VCaP (cell line): ENCODE results near the gene SOSTDC1.
A peak's percentile ranks its signal among the peaks of the same experiment; 100 is the strongest.
"Not testable (repeated sequence)": the region's sequence is repeated elsewhere in the genome, so short reads cannot be mapped to it uniquely, and the experiment has no call there.

Experiments
- H3K27ac ChIP-seq: fragments of 450-650 bp; 2 replicates; pipeline ENCODE4 v1.5.1; 2017
- TF ChIP-seq, protein P1 (sequence below): fragments of 450-650 bp; conservative IDR thresholded peaks from 2 replicates; pipeline ENCODE4 v1.5.1; 2017; ENCODE audit warnings: mild to moderate bottlenecking, moderate library complexity

The SOSTDC1 gene, protein sequence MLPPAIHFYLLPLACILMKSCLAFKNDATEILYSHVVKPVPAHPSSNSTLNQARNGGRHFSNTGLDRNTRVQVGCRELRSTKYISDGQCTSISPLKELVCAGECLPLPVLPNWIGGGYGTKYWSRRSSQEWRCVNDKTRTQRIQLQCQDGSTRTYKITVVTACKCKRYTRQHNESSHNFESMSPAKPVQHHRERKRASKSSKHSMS

DNA sequence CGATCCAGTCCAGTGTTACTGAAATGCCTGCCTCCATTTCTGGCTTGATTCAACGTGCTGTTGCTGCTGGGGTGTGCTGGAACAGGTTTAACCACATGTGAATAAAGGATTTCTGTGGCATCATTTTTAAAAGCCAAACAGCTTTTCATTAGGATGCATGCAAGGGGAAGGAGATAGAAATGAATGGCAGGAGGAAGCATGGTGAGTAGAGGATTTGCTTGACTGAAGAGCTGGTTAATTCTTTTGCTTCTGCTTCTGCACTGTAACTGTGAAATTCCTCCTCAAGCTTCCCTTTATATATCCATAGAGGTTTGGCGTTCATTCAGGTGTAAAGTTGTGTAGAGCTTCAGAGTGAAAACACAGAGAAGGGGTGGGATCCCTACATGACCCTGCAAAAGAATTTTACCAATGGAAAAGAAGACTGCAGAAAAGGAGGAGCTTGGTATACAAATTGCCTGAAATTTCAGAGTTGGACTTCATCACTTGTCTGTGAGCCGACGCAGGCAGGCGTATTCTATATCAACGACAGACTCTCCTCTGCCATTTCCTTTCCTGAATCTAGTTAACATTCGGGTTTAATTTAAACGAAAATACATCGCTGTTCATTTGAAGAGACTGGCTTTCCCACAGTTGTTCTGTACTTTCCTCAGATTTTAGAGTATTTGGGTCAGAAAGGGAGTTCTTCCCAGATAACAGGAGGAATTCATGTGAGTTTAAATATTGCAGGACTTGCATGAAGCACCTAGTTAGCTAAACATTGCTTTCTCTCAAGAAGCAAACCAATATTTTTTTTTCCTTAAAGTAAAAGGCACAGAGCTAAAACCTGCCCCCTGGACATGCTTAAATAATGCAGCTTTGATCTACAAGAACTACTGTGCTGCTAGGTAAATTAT is at the start of gene SOSTDC1:
SOSTDC1 (minus strand) TSS at position 270 of the 893 bp plus-strand sequence; CDS start at position 200, 70 bp downstream.
- peak within 1 kb of the TSS; percentile 77 for H3K27ac ChIP-seq
- TF ChIP-seq, protein P1, sequence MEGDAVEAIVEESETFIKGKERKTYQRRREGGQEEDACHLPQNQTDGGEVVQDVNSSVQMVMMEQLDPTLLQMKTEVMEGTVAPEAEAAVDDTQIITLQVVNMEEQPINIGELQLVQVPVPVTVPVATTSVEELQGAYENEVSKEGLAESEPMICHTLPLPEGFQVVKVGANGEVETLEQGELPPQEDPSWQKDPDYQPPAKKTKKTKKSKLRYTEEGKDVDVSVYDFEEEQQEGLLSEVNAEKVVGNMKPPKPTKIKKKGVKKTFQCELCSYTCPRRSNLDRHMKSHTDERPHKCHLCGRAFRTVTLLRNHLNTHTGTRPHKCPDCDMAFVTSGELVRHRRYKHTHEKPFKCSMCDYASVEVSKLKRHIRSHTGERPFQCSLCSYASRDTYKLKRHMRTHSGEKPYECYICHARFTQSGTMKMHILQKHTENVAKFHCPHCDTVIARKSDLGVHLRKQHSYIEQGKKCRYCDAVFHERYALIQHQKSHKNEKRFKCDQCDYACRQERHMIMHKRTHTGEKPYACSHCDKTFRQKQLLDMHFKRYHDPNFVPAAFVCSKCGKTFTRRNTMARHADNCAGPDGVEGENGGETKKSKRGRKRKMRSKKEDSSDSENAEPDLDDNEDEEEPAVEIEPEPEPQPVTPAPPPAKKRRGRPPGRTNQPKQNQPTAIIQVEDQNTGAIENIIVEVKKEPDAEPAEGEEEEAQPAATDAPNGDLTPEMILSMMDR, result no peak

DNA sequence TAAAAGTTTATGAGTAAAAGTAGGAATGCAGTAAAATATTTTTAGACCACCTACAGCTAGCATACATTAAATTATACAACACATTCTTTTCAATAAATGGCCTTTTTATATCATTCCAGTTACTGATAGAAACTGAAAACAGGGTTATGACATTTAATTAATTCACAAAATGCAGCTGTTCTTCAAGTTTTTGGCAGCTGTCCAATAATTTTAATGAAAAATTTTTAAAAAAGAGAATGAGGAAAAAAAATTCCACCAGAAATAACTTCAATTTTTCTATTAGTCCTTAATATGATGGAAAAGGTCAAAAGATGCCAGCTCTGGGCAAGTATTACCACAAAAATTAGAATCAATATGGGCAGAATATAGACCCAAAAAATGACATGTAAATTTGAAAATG is 49.2 kb upstream of the SOSTDC1 start:
- H3K27ac ChIP-seq, result no peak overlapping the region
- TF ChIP-seq, protein P1, result no peak

DNA sequence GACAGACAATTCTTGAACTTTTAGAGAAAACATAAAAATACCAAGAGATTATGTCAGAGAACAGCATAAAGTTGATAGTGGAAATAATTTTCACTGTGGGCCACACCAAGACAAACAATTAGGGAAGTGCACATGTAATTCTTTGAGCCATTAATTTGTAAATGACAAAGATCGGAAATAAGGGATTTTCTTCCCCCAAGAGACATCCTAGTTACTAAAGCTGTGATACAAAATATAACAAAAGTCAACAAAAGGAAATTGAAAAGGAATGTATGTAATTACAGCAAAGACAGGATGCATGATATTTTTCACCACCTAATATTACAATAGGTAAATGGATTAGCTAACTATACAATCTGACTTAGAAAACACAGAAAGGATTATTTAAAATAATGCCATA is 48.7 kb upstream of the SOSTDC1 start:
- TF ChIP-seq, protein P1, result no peak
- no peak overlapping the region for H3K27ac ChIP-seq

DNA sequence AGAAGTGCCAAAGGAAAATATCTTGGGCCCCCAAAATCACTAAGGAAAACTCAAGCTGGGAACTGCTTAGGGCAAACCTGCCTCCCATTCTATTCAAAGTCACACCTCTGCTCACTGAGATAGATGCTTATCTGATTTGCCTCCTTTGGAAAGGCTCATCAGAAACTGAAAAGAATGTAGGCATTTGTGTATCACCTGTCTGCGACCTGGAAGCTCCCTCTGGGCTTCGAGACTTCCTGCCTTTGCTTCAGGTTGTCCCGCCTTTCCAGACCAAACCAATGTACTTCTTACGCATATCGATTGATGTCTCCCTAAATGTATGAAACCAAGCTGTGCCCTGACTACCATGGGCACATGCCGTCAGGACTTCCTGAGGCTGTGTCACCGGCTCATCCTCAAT is 46.6 kb upstream of the SOSTDC1 start:
- no peak overlapping the region for H3K27ac ChIP-seq
- TF ChIP-seq, protein P1, result no peak

DNA sequence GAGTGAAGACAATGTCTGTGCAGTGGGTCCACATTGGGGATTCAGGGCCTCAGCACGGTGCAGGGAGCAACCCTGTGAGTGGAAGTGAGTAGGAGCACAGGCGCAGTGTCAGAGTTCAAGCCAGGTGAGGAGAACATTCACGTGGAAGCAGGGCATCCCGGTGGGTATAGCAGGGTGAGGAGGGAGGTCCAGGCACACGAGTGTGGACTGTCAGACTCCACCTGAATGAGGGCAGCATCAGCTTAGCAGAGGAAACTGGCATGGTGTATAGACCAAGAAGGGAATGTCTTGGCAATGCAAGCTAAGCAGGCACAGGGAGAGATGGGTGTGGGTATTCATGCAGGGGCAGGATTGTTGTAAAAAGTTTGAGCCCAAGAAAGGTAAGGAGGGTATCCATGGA is 45.8 kb upstream of the SOSTDC1 start:
- no peak overlapping the region for H3K27ac ChIP-seq
- TF ChIP-seq, protein P1, result no peak

DNA sequence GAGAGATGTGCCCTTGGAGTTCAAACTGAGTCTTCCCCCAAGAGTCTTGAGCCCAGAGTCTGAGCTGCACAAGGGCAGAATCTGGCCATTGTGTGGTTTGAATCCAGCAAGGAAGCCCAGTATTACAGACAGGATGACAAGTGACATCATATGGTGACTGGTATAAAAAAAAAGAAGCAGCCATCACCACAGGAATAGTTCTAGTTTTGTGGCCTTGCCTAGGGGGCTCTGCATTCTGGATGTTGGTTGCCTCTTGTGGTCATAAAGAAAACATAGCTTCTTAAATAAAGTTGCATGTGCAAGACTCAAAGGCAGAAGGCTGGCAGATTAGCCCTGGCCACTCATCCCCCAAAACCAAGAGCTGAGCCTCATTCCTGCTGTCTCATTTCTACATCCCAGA is 44.3 kb upstream of the SOSTDC1 start:
- H3K27ac ChIP-seq, result no peak overlapping the region
- TF ChIP-seq, protein P1, result no peak

DNA sequence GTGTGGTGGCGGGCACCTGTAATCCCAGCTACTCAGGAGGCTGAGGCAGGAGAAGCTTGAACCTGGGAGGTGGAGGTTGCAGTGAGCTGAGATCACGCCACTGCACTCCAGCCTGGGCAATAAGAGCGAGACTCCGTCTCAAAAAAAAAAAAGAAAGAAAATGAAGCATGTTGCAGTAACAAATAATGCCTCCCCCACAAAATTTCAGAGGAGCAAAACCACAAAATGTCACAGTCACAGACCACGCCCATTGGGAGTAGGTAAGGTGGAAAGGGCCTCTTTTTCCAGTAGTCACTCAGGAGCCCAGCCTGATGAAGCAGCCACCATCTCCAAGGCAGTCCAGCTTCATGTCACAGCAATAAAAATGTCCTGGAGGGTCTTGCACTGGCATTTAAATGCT is 40.9 kb upstream of the SOSTDC1 start:
- H3K27ac ChIP-seq, result not testable (repeated sequence)

DNA sequence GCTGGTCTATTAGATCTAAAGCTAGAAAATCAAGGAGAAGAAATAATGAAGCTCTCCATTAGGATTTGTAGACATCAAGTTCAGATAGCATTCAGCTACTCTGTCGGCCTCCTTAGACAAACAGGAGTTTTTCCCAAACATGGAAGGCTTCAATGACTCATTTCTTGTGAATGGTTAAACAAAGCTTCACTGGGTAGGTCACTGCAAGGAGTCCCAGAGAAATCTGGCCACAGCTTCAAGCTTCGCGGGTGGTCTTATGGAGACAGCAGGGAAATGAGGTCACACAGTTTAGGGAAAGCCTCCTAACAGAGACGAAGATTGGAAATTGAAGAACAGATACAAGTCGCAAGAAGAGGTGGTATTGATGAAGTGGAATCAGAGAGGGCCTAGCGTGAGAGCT is 38.5 kb upstream of the SOSTDC1 start:
- no peak overlapping the region for H3K27ac ChIP-seq

More for the DNA sequence above, 38.5 kb upstream of the SOSTDC1 start:
- TF ChIP-seq, protein P1, result no peak
